OCI-LY3 (cell line): Measurements from ENCODE around the gene HNRNPH2.

Experiments
- CTCF ChIP-seq: fragments of 200-600, 300-600 bp; sonication (generic); IDR thresholded peaks from 2 replicates; pipeline ENCODE4 v1.5.1; 2014; ENCODE audit warnings: antibody characterized with exemption, low read length, low read depth
- EZH2phosphoT487 ChIP-seq: fragments of 200-600 bp; shearing (Covaris generic); IDR thresholded peaks from 2 replicates; pipeline ENCODE4 v1.6.1; 2018; ENCODE audit warnings: antibody characterized with exemption, mixed run types, low read depth

DNA sequence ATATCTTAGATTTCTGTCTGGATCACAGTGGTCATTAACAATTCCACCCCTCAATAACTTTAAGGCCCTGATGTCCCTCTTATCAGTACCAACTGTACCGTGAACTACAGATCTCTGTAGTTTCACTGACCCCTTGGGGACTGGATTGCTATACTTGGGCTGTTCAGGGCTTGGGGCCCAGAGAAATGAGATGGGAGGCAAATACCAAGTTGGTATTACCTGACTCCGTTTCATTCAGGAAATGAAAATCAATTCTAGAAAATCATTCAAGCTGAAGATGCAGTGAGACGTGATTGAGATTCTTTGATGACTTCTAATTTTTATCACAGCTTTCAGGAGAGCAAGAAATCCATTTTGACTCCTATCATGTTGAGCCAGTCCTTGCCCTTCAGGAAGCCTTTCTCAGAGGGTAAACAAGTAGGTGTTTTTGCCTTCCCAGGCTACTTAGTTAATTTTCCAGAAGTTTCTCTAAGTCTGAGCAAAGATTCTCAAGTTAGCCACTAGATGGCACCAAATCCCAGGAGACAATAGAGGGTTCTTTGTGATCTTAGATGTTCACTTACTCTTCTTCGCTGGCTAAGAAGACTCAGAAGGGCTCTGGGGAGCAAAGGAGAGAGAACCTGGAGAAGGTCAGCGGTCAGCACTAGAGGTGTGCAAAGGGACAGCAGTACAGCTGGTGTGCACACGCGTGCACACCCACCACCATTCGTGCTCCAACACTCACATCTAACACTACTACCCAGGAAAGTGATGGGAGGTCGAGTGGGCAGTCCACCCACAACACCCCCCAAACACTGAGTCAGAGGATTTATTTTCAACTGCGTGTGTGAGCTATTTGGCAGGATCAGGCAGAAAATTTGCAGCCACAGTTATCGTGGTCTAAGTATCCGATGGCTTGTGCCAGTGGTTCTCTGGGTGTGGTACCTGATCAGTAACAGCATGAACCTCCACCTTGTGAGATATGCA is 7.4 kb downstream of the HNRNPH2 start:
- TF ChIP-seq CTCF: peak; percentile 85
- no peak for TF ChIP-seq EZH2phosphoT487
